K562 (cell line): ENCODE data around the gene PIP5KL1. TPM values are rescaled to one million over a fixed set of nuclear protein-coding genes. Genes with fewer than 3 reads are reported as not detected.

ENCODE experiments used
- ATAC-seq: fragments of 200-7000 bp; cut with Tn5 transposase; 3 replicates; pipeline ENCODE4 v1.9.1; 2020; ENCODE audit warnings: moderate library complexity
- BruUV-seq: library from RNA; stranded (reverse); fragments of 400-500 nt; replicated peaks from 2 replicates; lab custom pipeline; 2021; lab: Mats Ljungman, UMichigan
- CTCF ChIA-PET: fragments of 300-600 bp; formaldehyde crosslinking; extraction: SDS; loops from one replicate; lab custom pipeline; 2021; ENCODE audit warnings: low intra/inter-chr PET ratio; lab: Yijun Ruan, JAX
- POLR2A ChIA-PET: fragments of 300-600, 350-650 bp; sonication (Branson Sonifier 250); formaldehyde crosslinking; extraction: SDS; loops from one replicate; lab custom pipeline; 2021; ENCODE audit warnings: antibody characterized with exemption, inconsistent platforms; lab: Yijun Ruan, JAX
- DNase-seq, 4 experiments: peaks; one replicate each; pipeline versions ENCODE4 v3.0.0 to v3.0.0-alpha.2; 2011 to 2018; ENCODE audit warnings: low spot score in 3 of 4, mixed read lengths in 3 of 4; ENCODE audit errors: extremely low read depth in 1 of 4
- FAIRE-seq: peaks from 2 replicates; lab custom pipeline; 2011; peaks lifted over from hg19 to GRCh38; lab: Jason Lieb, UNC
- H2AFZ ChIP-seq: 2 replicates; pipeline ENCODE4 v1.6.0; 2011; ENCODE audit warnings: low read depth, low read length, control low read depth, inconsistent platforms
- H3K27ac ChIP-seq: fragments of 200-600 bp; 3 replicates; pipeline ENCODE4 v1.8.0; 2011; ENCODE audit warnings: low read depth, mild to moderate bottlenecking, control low read depth, inconsistent platforms, low read length, moderate library complexity, mixed read lengths; ENCODE audit errors: extremely low read depth
- H3K27me3 ChIP-seq, 2 experiments: fragments of 300-600 bp in 1 of 2; 2 replicates in 1 of 2; 3 replicates in 1 of 2; pipeline versions ENCODE4 v1.6.0 to v1.8.0; 2011; ENCODE audit warnings: inconsistent platforms in 2 of 2, low read length in 2 of 2, mild to moderate bottlenecking in 1 of 2, mixed read lengths in 1 of 2, moderate library complexity in 1 of 2; ENCODE audit not compliant: control insufficient read depth in 2 of 2, insufficient read depth in 2 of 2
- H3K36me3 ChIP-seq: fragments of 300-600 bp; 3 replicates; pipeline ENCODE4 v1.8.0; 2011; ENCODE audit warnings: mild to moderate bottlenecking, low read length, inconsistent platforms; ENCODE audit not compliant: control insufficient read depth, insufficient read depth
- H3K4me1 ChIP-seq, 2 experiments: fragments of 200-600 bp in 1 of 2; replicated peaks in 1 of 2; 2 replicates in 1 of 2; 3 replicates in 1 of 2; pipeline versions ENCODE4 v1.5.1 to v1.8.0; 2011; ENCODE audit warnings: inconsistent platforms in 2 of 2, low read length in 2 of 2, mild to moderate bottlenecking in 1 of 2, mixed read lengths in 1 of 2, moderate library complexity in 1 of 2; ENCODE audit not compliant: control insufficient read depth in 2 of 2, insufficient read depth in 2 of 2
- H3K4me2 ChIP-seq: 2 replicates; pipeline ENCODE4 v1.6.1; 2011; ENCODE audit warnings: low read length, control low read depth, inconsistent platforms, mixed read lengths; ENCODE audit not compliant: insufficient read depth
- H3K4me3 ChIP-seq: fragments of 200-600 bp; sonication (generic), shearing (Covaris generic); 2 replicates; pipeline ENCODE4 v1.5.1; 2016; ENCODE audit warnings: control low read depth, inconsistent platforms
- H3K79me2 ChIP-seq: fragments of 200-600 bp; 3 replicates; pipeline ENCODE4 v1.8.0; 2011; ENCODE audit warnings: low read length, inconsistent platforms; ENCODE audit not compliant: control insufficient read depth, insufficient read depth
- H3K9ac ChIP-seq, 2 experiments: 2 replicates each; pipeline versions ENCODE4 v1.6.0 to v1.6.1; 2011; ENCODE audit warnings: low read depth in 2 of 2, low read length in 2 of 2, control low read depth in 1 of 2, inconsistent platforms in 1 of 2, mild to moderate bottlenecking in 1 of 2, mixed read lengths in 1 of 2; ENCODE audit not compliant: insufficient read depth in 1 of 2
- H3K9me1 ChIP-seq: one replicate; pipeline ENCODE4 v1.6.0; 2011; ENCODE audit warnings: inconsistent platforms, mild to moderate bottlenecking, low read length, moderate library complexity; ENCODE audit not compliant: control insufficient read depth, insufficient read depth
- H3K9me3 ChIP-seq: replicated peaks from 2 replicates; pipeline ENCODE4 v1.5.1; 2011; ENCODE audit warnings: low read depth, low read length, inconsistent platforms; ENCODE audit not compliant: control insufficient read depth, insufficient read depth
- H4K20me1 ChIP-seq: replicated peaks from 2 replicates; pipeline ENCODE4 v1.6.1; 2011; ENCODE audit warnings: low read length, inconsistent platforms, mixed read lengths; ENCODE audit not compliant: control insufficient read depth, insufficient read depth
- ATF3 ChIP-seq, 2 experiments: fragments of 450-650 bp in 1 of 2; sonication (generic) in 1 of 2; formaldehyde crosslinking in 1 of 2; IDR thresholded peaks in 1 of 2; conservative IDR thresholded peaks in 1 of 2; 2 replicates each; pipeline versions ENCODE4 v1.6.1 to v1.8.1; 2016 to 2023; ENCODE audit warnings: mild to moderate bottlenecking in 2 of 2, moderate library complexity in 2 of 2, inconsistent platforms in 1 of 2, missing genetic modification reagents in 1 of 2
- IRF2 ChIP-seq: sonication (generic); formaldehyde crosslinking; IDR thresholded peaks from 2 replicates; pipeline ENCODE4 v1.8.1; 2022; ENCODE audit warnings: mild to moderate bottlenecking, missing genetic modification reagents
- MAZ ChIP-seq, 2 experiments: fragments of 450-650 bp in 1 of 2; sonication (generic) in 1 of 2; formaldehyde crosslinking; IDR thresholded peaks in 1 of 2; conservative IDR thresholded peaks in 1 of 2; 2 replicates each; pipeline versions ENCODE4 v1.4.0 to v1.5.0; 2020; ENCODE audit warnings: mild to moderate bottlenecking in 1 of 2, missing genetic modification reagents in 1 of 2
- NR2F6 ChIP-seq: fragments of 450-650 bp; formaldehyde crosslinking; IDR thresholded peaks from 2 replicates; pipeline ENCODE4 v1.4.0; 2020; ENCODE audit warnings: mild to moderate bottlenecking
- RUNX1 ChIP-seq: sonication (generic); IDR thresholded peaks from 2 replicates; pipeline ENCODE4 v1.6.1; 2016; ENCODE audit warnings: antibody characterized with exemption, low read depth
- SAFB2 ChIP-seq: fragments of 200-400 bp; formaldehyde crosslinking; IDR thresholded peaks from 2 replicates; pipeline ENCODE4 v1.6.1; 2018; ENCODE audit warnings: borderline replicate concordance, low read length, low read depth, moderate library complexity; ENCODE audit not compliant: severe bottlenecking
- SMAD4 ChIP-seq: fragments of 250-450 bp; sonication (Bioruptor Pico); conservative IDR thresholded peaks from 2 replicates; pipeline ENCODE4 v1.8.0; 2021; ENCODE audit warnings: inconsistent platforms, mild to moderate bottlenecking, moderate library complexity
- TAF1 ChIP-seq: IDR thresholded peaks from 2 replicates; pipeline ENCODE4 v1.6.1; 2011; ENCODE audit warnings: mild to moderate bottlenecking, low read length, moderate library complexity; ENCODE audit not compliant: insufficient read depth, control insufficient read depth, severe bottlenecking; ENCODE audit errors: extremely low read depth
- TCF7L2 ChIP-seq: fragments of 150-350 bp; IDR thresholded peaks from 2 replicates; pipeline ENCODE4 v1.6.1; 2016; ENCODE audit warnings: low read depth, mild to moderate bottlenecking, low read length, moderate library complexity
- TOE1 ChIP-seq, 2 experiments: fragments of 450-650 bp in 1 of 2; sonication (generic) in 1 of 2; formaldehyde crosslinking in 1 of 2; IDR thresholded peaks; 2 replicates each; pipeline versions ENCODE4 v1.7.1 to v1.8.0; 2016 to 2022; ENCODE audit warnings: borderline replicate concordance in 2 of 2, mild to moderate bottlenecking in 2 of 2, antibody characterized with exemption in 1 of 2, inconsistent platforms in 1 of 2, low read depth in 1 of 2, missing genetic modification reagents in 1 of 2, moderate library complexity in 1 of 2
- ZNF232 ChIP-seq: sonication (generic); formaldehyde crosslinking; IDR thresholded peaks from 2 replicates; pipeline ENCODE4 v1.8.0; 2022; ENCODE audit warnings: mild to moderate bottlenecking, missing genetic modification reagents
- ZNF592 ChIP-seq: fragments of 450-650 bp; IDR thresholded peaks from 2 replicates; pipeline ENCODE4 v1.6.1; 2017; ENCODE audit warnings: antibody characterized with exemption, mild to moderate bottlenecking
- WGBS: fragments of 100-300 bp; shearing (Covaris generic); methylation state at CpG from one replicate; pipeline ENCODE4 v1.1.6; 2016; ENCODE audit warnings: low coverage, mixed read lengths; ENCODE audit not compliant: insufficient coverage; ENCODE audit errors: missing lambda C conversion rate; 5-methylcytosine and 5-hydroxymethylcytosine counted together
- in situ Hi-C: fragments of 300-500 bp; cut with MboI; formaldehyde crosslinking; loops from 4 replicates; pipeline ENCODE4 v1.15.0; 2018; ENCODE audit warnings: inconsistent platforms, mixed read lengths
- intact Hi-C: fragments of 100-400 bp; cut with micrococcal nuclease; formaldehyde crosslinking; loops from 2 replicates; pipeline ENCODE4 v1.14.2; 2022
- polyA plus RNA-seq, 8 experiments: library from polyadenylated mRNA; depleted of rRNA in 4 of 8; stranded (reverse) in 5 of 8; unstranded in 3 of 8; fragments of >200 nt; fragmentation: Nextera tagmentation in 2 of 8; fragmentation: Illumina TruSeq in 1 of 8; extraction: Ambion mirVana in 2 of 8; extraction: Trizol in 1 of 8; gene quantifications; 2 replicates each; pipeline versions ENCODE4 v1.2.1 to v1.2.3, GENCODE V29; 2011 to 2014; ENCODE audit warnings: inconsistent platforms in 1 of 8, missing spikeins in 1 of 8
- total RNA-seq, 7 experiments: library from RNA; depleted of rRNA in 6 of 7; stranded (reverse); fragments of >200 nt in 6 of 7; fragmentation: Illumina TruSeq in 2 of 7; extraction: Trizol in 2 of 7; gene quantifications; 2 replicates each; pipeline versions ENCODE4 v1.2.1 to v1.2.3, GENCODE V29; 2011 to 2021; ENCODE audit warnings: low replicate concordance in 1 of 7

The PIP5KL1 gene
- total and polyA plus RNA-seq, 9 of the 15 experiments (the other 6 are each of a cell fraction or from before 2014, with no cell fraction given), result 0.18 to 4.8 (median 1.2) TPM

DNA sequence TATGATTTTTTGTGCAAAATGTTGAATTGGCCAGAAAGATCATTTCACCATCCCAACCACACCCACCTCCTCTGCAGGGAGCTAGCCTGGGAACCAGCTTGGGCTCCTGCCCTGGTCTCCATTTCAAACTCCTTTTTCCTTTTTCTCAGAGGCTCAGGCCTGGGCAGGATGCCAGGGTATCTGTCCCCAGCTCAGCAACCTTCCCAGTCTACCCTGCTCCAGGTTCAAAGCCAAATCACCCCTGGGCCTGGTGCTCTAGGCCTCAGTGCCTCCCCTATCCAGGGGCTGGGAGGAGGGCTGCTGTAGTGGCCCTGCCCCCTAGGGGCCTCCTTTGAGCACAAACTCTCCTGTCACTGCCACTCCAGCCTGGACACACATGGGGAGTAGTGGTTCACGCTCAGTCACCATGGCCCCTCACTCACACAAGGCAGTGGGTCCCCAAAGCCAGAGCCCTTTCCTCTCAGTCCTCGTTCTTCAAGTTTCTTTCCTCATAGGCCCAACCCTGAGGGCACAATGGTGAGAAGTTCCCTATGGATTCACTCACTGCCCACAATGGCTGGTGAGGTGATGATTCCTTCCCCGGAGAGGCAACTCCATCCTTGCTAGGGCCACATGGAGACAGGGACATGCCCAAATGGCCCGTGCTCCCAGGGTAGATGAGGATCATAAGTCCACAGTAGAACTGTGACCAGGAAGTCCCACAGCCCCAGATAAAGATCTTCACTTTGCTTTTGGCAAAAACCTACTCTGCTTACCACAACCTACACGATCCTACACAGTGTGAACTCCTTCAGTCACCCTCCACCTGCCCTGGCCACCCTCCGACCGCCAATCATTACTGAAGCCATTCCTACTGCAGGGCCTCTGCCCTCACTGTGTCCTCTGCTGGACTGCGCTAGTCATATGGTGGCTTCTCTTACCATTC, 12.1 kb downstream of the PIP5KL1 start:
- ChIA-PET CTCF (interaction anchor here (4.3 kb wide), 1 partner anchor 183 kb away, joined by 34 read pairs; the partner anchor contains the start of gene TOR2A), POLR2A (interaction anchor here (1.0 to 1.4 kb wide), 3 partner anchors 10 to 138 kb away, joined by 4 to 5 read pairs (median 4); no protein-coding TSS in a partner anchor)
- no peaks in the 10 kb centered on the region for H3K27me3 ChIP-seq
- peaks cover 11% of the 10 kb centered on the region; the same call in 1 of the 3 replicates for H3K36me3 ChIP-seq
- H3K9ac ChIP-seq, result peak overlapping the region; percentile 24 to 65
- WGBS, result 39% methylated on average over 8 of the region's 8 CpGs
- peak overlapping the region; percentile 92 for H2AFZ ChIP-seq
- H3K79me2 ChIP-seq, result peaks cover 17% of the 10 kb centered on the region
- no peaks in the 10 kb centered on the region for H3K9me3 ChIP-seq
- H3K9me1 ChIP-seq, result no peaks in the 10 kb centered on the region
- no TSS peak for BruUV-seq
- peak; percentile 50 to 78 (median 64) for DNase-seq
- ATAC-seq, result peak; percentile 73
- H4K20me1 ChIP-seq, result no peaks in the 10 kb centered on the region
- peaks cover 38 to 57% of the 10 kb centered on the region in 2 experiments for H3K4me1 ChIP-seq
- H3K27ac ChIP-seq, result peak overlapping the region; percentile 57
- H3K4me2 ChIP-seq, result peak overlapping the region; percentile 47
- H3K4me3 ChIP-seq, result no peak overlapping the region
- peak; percentile 32 for FAIRE-seq
- intact Hi-C loops, result loop anchor here (5.0 to 10.0 kb wide), 2 partner anchors 51 to 414 kb away; no protein-coding TSS in a partner anchor
- in situ Hi-C loops, result loop anchor here (5.0 to 25.0 kb wide), 3 partner anchors 181 to 981 kb away; partner anchors contain the start of gene TOR2A
- TF ChIP-seq MAZ (CRISPR knock-in tag; conservative IDR thresholded peaks at IDR 0.05 in 1 of 2, IDR thresholded peaks at IDR 0.05 in 1 of 2), result peak; percentile 30 to 41; a peak in 2 of 4 replicates
- TF ChIP-seq TAF1, result peak; percentile 27
- TF ChIP-seq TOE1 (IDR thresholded peaks at IDR 0.05; ENCODE audit: borderline replicate concordance), result no peak
- TF ChIP-seq TOE1 (CRISPR knock-in tag; IDR thresholded peaks at IDR 0.05; ENCODE audit: borderline replicate concordance, low read depth), result peak; percentile 27; the same call in 1 of the 2 replicates
- TF ChIP-seq SMAD4 (CRISPR knock-in tag), result no peak
- TF ChIP-seq ATF3 (IDR thresholded peaks at IDR 0.05), result no peak
- no peak for TF ChIP-seq ATF3 (CRISPR knock-in tag; conservative IDR thresholded peaks at IDR 0.05)
- TF ChIP-seq RUNX1, result 0 out of 2 replicates have a peak, but pooled peaks have one; percentile 47
- no peak for TF ChIP-seq NR2F6 (CRISPR knock-in tag)
- TF ChIP-seq IRF2 (CRISPR knock-in tag), result no peak
- TF ChIP-seq ZNF592, result peak; percentile 34
- no peak for TF ChIP-seq TCF7L2
- no peak for TF ChIP-seq SAFB2
- TF ChIP-seq ZNF232 (CRISPR knock-in tag), result no peak
